H9 (cell line): Measurements from ENCODE around the gene ADRM1. TPM values are rescaled to one million over a fixed set of nuclear protein-coding genes. Genes with fewer than 3 reads are reported as not detected.

Experiments
- DNase-seq: peaks from one replicate; pipeline ENCODE4 v3.0.0-alpha.2; 2017
- H2AFZ ChIP-seq: one replicate; pipeline ENCODE4 v1.6.1; 2013; ENCODE audit warnings: mild to moderate bottlenecking, low read length, control low read depth, moderate library complexity
- H2AK5ac ChIP-seq: 2 replicates; pipeline ENCODE4 v1.6.1; 2013; ENCODE audit warnings: low read length, control low read depth, mixed read lengths; ENCODE audit not compliant: insufficient read length
- H2BK120ac ChIP-seq: one replicate; pipeline ENCODE4 v1.6.1; 2013; ENCODE audit warnings: low read depth, mild to moderate bottlenecking, low read length, control low read depth, inconsistent platforms; ENCODE audit not compliant: poor library complexity, severe bottlenecking
- H2BK12ac ChIP-seq: 2 replicates; pipeline ENCODE4 v1.6.1; 2013; ENCODE audit warnings: low read length, control low read depth, mixed read lengths, low read depth; ENCODE audit not compliant: insufficient read length
- H2BK15ac ChIP-seq: 2 replicates; pipeline ENCODE4 v1.6.1; 2013; ENCODE audit warnings: low read depth, low read length, control low read depth
- H2BK20ac ChIP-seq: one replicate; pipeline ENCODE4 v1.6.1; 2013; ENCODE audit warnings: low read depth, mild to moderate bottlenecking, low read length, control low read depth, inconsistent platforms; ENCODE audit not compliant: poor library complexity, severe bottlenecking
- H2BK5ac ChIP-seq: 2 replicates; pipeline ENCODE4 v1.6.1; 2013; ENCODE audit warnings: low read length, control low read depth, mixed read lengths; ENCODE audit not compliant: insufficient read length
- H3K14ac ChIP-seq: 2 replicates; pipeline ENCODE4 v1.6.1; 2013; ENCODE audit warnings: low read length, control low read depth; ENCODE audit not compliant: insufficient read depth
- H3K18ac ChIP-seq: 2 replicates; pipeline ENCODE4 v1.6.1; 2013; ENCODE audit warnings: low read depth, mild to moderate bottlenecking, mixed read lengths, low read length, control low read depth; ENCODE audit not compliant: insufficient read length
- H3K23ac ChIP-seq: 2 replicates; pipeline ENCODE4 v1.6.1; 2013; ENCODE audit warnings: low read length, control low read depth, mixed read lengths, low read depth; ENCODE audit not compliant: insufficient read length
- H3K23me2 ChIP-seq: 2 replicates; pipeline ENCODE4 v1.6.1; 2013; ENCODE audit warnings: low read depth, mild to moderate bottlenecking, mixed read lengths, low read length, control low read depth; ENCODE audit not compliant: insufficient read length, poor library complexity, severe bottlenecking
- H3K27ac ChIP-seq: 2 replicates; pipeline ENCODE4 v1.5.1; 2013; ENCODE audit warnings: low read length, control low read depth, mixed read lengths, low read depth; ENCODE audit not compliant: insufficient read length
- H3K27me3 ChIP-seq: 2 replicates; pipeline ENCODE4 v1.6.1; 2013; ENCODE audit warnings: low read length, control low read depth, inconsistent platforms; ENCODE audit not compliant: insufficient read depth
- H3K4ac ChIP-seq: 2 replicates; pipeline ENCODE4 v1.6.1; 2013; ENCODE audit warnings: low read depth, mild to moderate bottlenecking, control low read depth, inconsistent platforms, low read length, moderate library complexity
- H3K4me1 ChIP-seq: 2 replicates; pipeline ENCODE4 v1.6.1; 2013; ENCODE audit warnings: low read length, control low read depth, inconsistent platforms; ENCODE audit not compliant: insufficient read depth
- H3K4me2 ChIP-seq: 2 replicates; pipeline ENCODE4 v1.6.1; 2013; ENCODE audit warnings: low read length, control low read depth, mixed read lengths; ENCODE audit not compliant: insufficient read length, insufficient read depth
- H3K56ac ChIP-seq: 2 replicates; pipeline ENCODE4 v1.6.1; 2013; ENCODE audit warnings: low read depth, mild to moderate bottlenecking, mixed read lengths, low read length, control low read depth; ENCODE audit not compliant: insufficient read length
- H3K79me1 ChIP-seq: 2 replicates; pipeline ENCODE4 v1.6.1; 2013; ENCODE audit warnings: low read depth, mild to moderate bottlenecking, moderate library complexity, low read length, control low read depth, inconsistent platforms; ENCODE audit not compliant: insufficient read depth, poor library complexity, severe bottlenecking
- H3K79me2 ChIP-seq: 2 replicates; pipeline ENCODE4 v1.6.1; 2013; ENCODE audit warnings: low read length, control low read depth, inconsistent platforms; ENCODE audit not compliant: insufficient read depth
- H3K9ac ChIP-seq: 2 replicates; pipeline ENCODE4 v1.6.1; 2013; ENCODE audit warnings: low read length, control low read depth, mixed read lengths; ENCODE audit not compliant: insufficient read length; ENCODE audit errors: extremely low read depth
- H3K9me3 ChIP-seq: one replicate; pipeline ENCODE4 v1.6.1; 2013; ENCODE audit warnings: low read depth, low read length, inconsistent platforms; ENCODE audit not compliant: control insufficient read depth
- H3T11ph ChIP-seq: one replicate; pipeline ENCODE4 v1.6.1; 2013; ENCODE audit warnings: mild to moderate bottlenecking, low read length, control low read depth, inconsistent platforms
- H4K20me1 ChIP-seq: one replicate; pipeline ENCODE4 v1.6.1; 2013; ENCODE audit not compliant: control insufficient read depth, insufficient read length, insufficient read depth
- H4K5ac ChIP-seq: 2 replicates; pipeline ENCODE4 v1.6.1; 2013; ENCODE audit warnings: low read depth, mild to moderate bottlenecking, mixed read lengths, low read length, control low read depth; ENCODE audit not compliant: insufficient read length
- H4K8ac ChIP-seq: replicated peaks from 2 replicates; pipeline ENCODE4 v1.6.1; 2013; ENCODE audit warnings: low read length, control low read depth, mixed read lengths, low read depth; ENCODE audit not compliant: insufficient read length
- H4K91ac ChIP-seq: 2 replicates; pipeline ENCODE4 v1.6.1; 2013; ENCODE audit warnings: low read depth, mild to moderate bottlenecking, moderate library complexity, mixed read lengths, low read length, control low read depth; ENCODE audit not compliant: insufficient read length
- H3K27ac Mint-ChIP-seq, 3 experiments: 2 replicates in 2 of 3; 3 replicates in 1 of 3; pipeline ENCODE4 v1.8.0; 2020 to 2021; ENCODE audit warnings: mixed read lengths in 3 of 3, mild to moderate bottlenecking in 1 of 3, moderate library complexity in 1 of 3
- H3K27me3 Mint-ChIP-seq: 2 replicates; pipeline ENCODE4 v1.8.0; 2021; ENCODE audit warnings: low read depth, mild to moderate bottlenecking, moderate library complexity, mixed read lengths
- H3K36me3 Mint-ChIP-seq, 3 experiments: 2 replicates in 2 of 3; 3 replicates in 1 of 3; pipeline ENCODE4 v1.8.0; 2020 to 2021; ENCODE audit warnings: low read depth in 3 of 3, mixed read lengths in 3 of 3; ENCODE audit not compliant: insufficient read depth in 1 of 3
- H3K4me1 Mint-ChIP-seq, 2 experiments: 2 replicates each; pipeline ENCODE4 v1.8.0; 2020; ENCODE audit warnings: mixed read lengths in 2 of 2
- H3K4me3 Mint-ChIP-seq, 2 experiments: 2 replicates in 1 of 2; 3 replicates in 1 of 2; pipeline ENCODE4 v1.8.0; 2020 to 2021; ENCODE audit warnings: mild to moderate bottlenecking in 2 of 2, mixed read lengths in 2 of 2, moderate library complexity in 1 of 2
- H3K9me3 Mint-ChIP-seq, 2 experiments: 2 replicates in 1 of 2; 3 replicates in 1 of 2; pipeline ENCODE4 v1.8.0; 2020; ENCODE audit warnings: mild to moderate bottlenecking in 2 of 2, mixed read lengths in 2 of 2, moderate library complexity in 1 of 2
- WGBS: extraction: QIAGEN DNeasy Blood & Tissue Kit; methylation state at CpG from one replicate; pipeline ENCODE4 v1.1.7; 2013; ENCODE audit warnings: missing lambda C conversion rate, low lambda C conversion rate, mixed read lengths; ENCODE audit not compliant: insufficient read length; ENCODE audit errors: extremely low coverage; 5-methylcytosine and 5-hydroxymethylcytosine counted together
- total RNA-seq: library from RNA; stranded (reverse); gene quantifications from 2 replicates; pipeline ENCODE4 v1.2.1, GENCODE V29; 2021
- TF ChIP-seq, protein P1 (sequence below): fragments of 200-600 bp; sonication (generic); conservative IDR thresholded peaks from 3 replicates; pipeline ENCODE4 v1.8.0; 2021; ENCODE audit warnings: antibody characterized with exemption, mild to moderate bottlenecking

ADRM1 gene
- total RNA-seq, 1 experiment from 2014 or later: 153 TPM

DNA sequence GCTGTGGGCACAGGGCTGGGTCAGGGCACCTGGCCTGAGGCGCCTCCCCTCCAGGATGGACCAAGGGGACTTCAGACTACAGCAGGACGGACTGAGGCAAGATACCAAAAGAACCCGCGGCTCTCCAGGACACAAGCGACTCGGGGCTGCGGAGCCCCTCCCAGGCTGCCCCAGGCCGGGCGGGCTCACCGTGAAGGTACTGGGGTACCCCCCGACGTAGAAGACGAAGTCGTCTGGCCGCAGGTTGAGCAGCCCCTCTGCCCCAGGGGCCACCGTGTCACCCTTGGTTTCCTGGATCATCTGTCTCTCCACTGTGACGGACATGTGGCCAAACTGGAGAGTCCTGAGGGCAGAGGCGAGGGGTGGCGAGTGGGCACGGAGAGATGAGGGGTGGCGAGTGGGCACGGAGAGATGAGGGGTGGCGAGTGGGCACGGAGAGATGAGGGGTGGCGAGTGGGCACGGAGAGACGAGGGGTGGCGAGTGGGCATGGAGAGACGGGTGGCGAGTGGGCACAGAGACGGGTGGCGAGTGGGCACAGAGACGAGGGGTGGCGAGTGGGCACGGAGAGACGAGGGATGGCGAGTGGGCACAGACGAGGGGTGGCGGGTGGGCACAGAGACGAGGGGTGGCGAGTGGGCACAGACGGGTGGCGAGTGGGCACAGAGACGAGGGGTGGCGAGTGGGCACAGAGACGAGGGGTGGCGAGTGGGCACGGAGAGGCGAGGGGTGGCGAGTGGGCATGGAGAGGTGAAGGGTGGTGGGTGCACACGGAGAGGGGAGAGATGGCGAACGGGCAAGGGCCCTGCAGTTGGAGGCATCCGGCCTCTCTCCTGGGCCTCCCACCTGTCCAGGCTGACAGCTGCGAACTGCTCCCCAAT is 10.9 kb downstream of the ADRM1 start:
- no peak overlapping the region for H3T11ph ChIP-seq
- TF ChIP-seq, protein P1, sequence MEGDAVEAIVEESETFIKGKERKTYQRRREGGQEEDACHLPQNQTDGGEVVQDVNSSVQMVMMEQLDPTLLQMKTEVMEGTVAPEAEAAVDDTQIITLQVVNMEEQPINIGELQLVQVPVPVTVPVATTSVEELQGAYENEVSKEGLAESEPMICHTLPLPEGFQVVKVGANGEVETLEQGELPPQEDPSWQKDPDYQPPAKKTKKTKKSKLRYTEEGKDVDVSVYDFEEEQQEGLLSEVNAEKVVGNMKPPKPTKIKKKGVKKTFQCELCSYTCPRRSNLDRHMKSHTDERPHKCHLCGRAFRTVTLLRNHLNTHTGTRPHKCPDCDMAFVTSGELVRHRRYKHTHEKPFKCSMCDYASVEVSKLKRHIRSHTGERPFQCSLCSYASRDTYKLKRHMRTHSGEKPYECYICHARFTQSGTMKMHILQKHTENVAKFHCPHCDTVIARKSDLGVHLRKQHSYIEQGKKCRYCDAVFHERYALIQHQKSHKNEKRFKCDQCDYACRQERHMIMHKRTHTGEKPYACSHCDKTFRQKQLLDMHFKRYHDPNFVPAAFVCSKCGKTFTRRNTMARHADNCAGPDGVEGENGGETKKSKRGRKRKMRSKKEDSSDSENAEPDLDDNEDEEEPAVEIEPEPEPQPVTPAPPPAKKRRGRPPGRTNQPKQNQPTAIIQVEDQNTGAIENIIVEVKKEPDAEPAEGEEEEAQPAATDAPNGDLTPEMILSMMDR: no peak
- no CpG with 5 or more reads among the region's 55 CpGs for WGBS
- H2AFZ ChIP-seq: no peak overlapping the region
- DNase-seq: no peak
- no peaks in the 10 kb centered on the region for H3K27me3 ChIP-seq
- Mint-ChIP-seq H3K36me3 (peaks cover 20 to 64% (median 56%) of the 10 kb centered on the region in 3 experiments), H3K27me3 (no peaks in the 10 kb centered on the region), H3K9me3 (peaks cover 3 to 13% of the 10 kb centered on the region in 2 experiments; a peak in 2 of 5 replicates), H3K4me1 (no peaks in the 10 kb centered on the region), H3K4me3 (no peak overlapping the region), H3K27ac (no peak overlapping the region)
- H2AK5ac ChIP-seq: no peak overlapping the region
- no peak overlapping the region for H3K9ac ChIP-seq
- H4K20me1 ChIP-seq: no peaks in the 10 kb centered on the region
- no peak overlapping the region for H4K91ac ChIP-seq
- H2BK20ac ChIP-seq: no peak overlapping the region
- H4K8ac ChIP-seq: no peak overlapping the region
- no peak overlapping the region for H2BK12ac ChIP-seq
- no peak overlapping the region for H3K4me2 ChIP-seq
- no peak overlapping the region for H3K23ac ChIP-seq
- no peaks in the 10 kb centered on the region for H3K23me2 ChIP-seq
- no peak overlapping the region for H2BK120ac ChIP-seq
- no peak overlapping the region for H3K14ac ChIP-seq
- no peaks in the 10 kb centered on the region for H3K9me3 ChIP-seq
- no peaks in the 10 kb centered on the region for H3K4me1 ChIP-seq
- no peak overlapping the region for H2BK5ac ChIP-seq
- H3K18ac ChIP-seq: no peak overlapping the region
- no peak overlapping the region for H3K56ac ChIP-seq
- no peaks in the 10 kb centered on the region for H3K79me1 ChIP-seq
- no peak overlapping the region for H3K4ac ChIP-seq
- no peaks in the 10 kb centered on the region for H3K79me2 ChIP-seq
- no peak overlapping the region for H2BK15ac ChIP-seq
- H4K5ac ChIP-seq: no peak overlapping the region
- no peak overlapping the region for H3K27ac ChIP-seq
